ENCODE data around the gene SNAP23.

GRCh38 chr15:42502477-42502876 lies 7.0 kb downstream of the SNAP23 start:
- TF ChIP-seq, protein P1, sequence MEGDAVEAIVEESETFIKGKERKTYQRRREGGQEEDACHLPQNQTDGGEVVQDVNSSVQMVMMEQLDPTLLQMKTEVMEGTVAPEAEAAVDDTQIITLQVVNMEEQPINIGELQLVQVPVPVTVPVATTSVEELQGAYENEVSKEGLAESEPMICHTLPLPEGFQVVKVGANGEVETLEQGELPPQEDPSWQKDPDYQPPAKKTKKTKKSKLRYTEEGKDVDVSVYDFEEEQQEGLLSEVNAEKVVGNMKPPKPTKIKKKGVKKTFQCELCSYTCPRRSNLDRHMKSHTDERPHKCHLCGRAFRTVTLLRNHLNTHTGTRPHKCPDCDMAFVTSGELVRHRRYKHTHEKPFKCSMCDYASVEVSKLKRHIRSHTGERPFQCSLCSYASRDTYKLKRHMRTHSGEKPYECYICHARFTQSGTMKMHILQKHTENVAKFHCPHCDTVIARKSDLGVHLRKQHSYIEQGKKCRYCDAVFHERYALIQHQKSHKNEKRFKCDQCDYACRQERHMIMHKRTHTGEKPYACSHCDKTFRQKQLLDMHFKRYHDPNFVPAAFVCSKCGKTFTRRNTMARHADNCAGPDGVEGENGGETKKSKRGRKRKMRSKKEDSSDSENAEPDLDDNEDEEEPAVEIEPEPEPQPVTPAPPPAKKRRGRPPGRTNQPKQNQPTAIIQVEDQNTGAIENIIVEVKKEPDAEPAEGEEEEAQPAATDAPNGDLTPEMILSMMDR (optimal IDR thresholded peaks at IDR 0.05 in 1 of 3, IDR thresholded peaks at IDR 0.05 in 1 of 3, conservative IDR thresholded peaks at IDR 0.05 in 1 of 3; ENCODE audit: extremely low read depth in 1 of 3, insufficient read depth in 2 of 3, low read length in 3 of 3): no peak
- no peak for TF ChIP-seq EZH2 (IDR thresholded peaks at IDR 0.05; ENCODE audit: low read length)
